GM18502 (cell line): ENCODE measurements around the gene HEATR5A.
A peak's percentile ranks its signal among the peaks of the same experiment; 100 is the strongest.
"Not testable (repeated sequence)": the region's sequence is repeated elsewhere in the genome, so short reads cannot be mapped to it uniquely, and the experiment has no call there.

Experiments
- ATAC-seq: cut with Tn5 transposase; IDR thresholded peaks from one replicate; pipeline ENCODE4 v1.9.1; 2021; ENCODE audit warnings: mild to moderate bottlenecking; ENCODE audit not compliant: unreplicated experiment, poor library complexity

HEATR5A gene

DNA sequence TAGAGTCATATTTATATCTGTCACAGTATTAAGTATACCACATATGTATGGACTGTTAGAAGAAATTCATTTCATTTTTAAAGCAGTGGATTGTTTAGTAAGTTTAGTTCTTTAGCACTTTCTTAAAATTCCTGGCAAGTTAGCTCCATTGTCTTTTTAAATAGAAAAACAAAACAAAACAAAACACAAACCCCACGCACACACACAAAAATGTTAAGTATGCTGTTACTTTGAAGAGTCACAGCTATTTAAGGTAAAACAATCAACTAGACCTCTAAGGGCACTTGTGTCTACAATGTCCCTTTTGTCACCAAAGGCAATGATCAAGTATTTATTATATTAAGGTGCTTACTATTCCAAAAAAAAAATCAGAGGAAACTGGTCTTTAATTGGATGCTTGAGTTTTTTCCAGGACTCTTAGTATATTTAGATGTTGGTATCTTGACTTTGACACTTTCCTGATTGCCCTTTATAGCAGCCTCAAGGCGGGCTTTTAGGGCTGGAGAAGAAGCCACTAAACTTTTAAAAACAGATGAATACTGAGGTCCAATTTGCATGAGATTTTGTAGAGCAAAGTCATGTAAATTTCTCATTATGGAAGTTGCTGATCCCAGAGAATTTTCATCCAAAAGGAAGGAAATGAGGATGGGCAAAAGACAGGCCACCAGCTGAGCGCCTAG lies 127.3 kb downstream of the HEATR5A start:
- no peak for ATAC-seq

DNA sequence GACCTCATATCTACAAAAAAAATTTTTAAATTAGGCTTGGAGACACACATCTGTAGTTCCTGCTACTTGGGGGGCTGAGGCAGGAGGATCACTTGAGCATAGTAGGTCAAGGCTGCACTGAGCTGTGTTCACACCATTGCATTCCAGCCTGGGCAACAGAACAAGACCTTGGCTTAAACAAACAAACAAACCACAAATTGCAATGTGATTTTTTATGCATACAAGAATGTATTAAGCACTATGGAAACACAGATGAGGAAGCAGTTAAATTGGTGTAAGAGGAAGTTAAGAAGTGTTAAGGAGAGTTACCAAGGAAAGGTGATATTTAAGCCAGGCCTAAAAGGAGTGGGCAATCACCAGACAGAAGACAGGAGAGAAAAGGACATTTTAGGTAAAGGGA lies 129.1 kb downstream of the HEATR5A start:
- no peak for ATAC-seq

DNA sequence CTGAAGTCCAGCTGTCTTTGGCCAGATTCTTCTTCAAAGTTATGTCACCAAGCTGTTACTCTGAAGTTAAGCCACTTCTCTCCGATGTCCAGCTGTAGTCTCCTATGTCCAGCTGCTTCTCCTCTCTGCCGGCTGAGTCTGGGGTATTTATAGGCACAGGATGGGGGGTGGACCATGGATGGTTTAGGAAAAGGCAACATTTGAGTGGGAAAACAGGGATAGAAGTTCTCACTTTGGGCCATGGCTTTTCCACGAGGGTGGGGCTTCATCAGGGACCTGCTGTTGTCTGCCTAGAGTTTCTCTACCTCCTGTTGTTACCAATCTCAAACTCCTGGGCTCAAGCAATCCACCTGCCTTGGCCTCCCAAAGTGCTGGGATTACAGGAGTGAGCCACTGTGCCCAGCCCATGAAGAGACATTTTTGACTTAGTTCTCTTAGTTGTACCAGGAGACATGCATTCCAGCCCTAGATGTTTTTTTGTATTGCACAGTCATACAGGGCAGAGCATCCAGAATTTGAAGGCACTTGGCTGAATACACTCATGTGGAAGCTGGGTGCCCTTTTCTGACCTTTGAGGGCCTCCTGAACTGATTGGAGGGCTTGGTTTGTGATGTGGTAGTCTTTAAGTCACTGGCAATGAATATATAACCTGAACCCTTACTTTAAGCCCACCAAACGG lies 132.9 kb downstream of the HEATR5A start:
- no peak for ATAC-seq

DNA sequence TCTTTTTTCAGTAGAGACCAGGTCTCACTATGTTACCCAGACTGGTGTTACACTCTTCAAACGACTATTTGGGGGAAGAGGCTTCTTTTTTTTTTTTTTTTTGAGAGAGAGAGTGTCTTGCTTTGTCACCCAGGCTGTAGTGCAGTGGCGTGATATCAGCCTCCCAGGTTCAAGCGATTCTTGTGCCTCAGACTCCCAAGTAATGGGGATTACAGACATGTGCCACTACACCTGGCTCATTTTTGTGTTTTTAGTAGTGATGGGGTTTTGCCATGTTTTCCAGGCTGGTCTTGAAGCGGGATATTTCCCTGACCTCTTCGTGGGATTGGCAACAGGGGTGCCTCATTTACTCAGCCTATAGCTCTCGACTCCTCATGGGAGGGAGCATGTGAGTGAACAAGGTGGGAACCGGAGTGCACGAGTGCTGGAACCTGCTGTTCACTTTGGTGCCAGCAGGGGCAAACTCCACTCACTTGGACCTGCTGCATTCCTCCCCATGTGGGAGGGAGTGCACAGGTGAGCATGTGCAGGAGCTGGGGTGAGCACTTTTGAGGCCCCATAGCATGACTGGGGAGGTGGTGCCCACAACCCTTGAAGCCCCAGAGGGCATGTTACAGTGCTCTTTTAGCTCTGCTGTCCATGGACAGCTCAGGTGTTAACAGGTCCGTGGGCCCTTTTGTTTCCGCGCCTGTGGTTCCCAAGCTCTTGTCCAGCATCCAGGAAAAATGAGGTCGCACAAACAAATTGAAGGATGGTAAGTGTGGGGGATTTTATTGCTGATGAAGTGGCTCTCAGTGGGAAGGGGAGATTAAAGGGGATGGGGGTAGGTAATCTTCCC lies 133.7 kb downstream of the HEATR5A start:
- ATAC-seq = no peak

DNA sequence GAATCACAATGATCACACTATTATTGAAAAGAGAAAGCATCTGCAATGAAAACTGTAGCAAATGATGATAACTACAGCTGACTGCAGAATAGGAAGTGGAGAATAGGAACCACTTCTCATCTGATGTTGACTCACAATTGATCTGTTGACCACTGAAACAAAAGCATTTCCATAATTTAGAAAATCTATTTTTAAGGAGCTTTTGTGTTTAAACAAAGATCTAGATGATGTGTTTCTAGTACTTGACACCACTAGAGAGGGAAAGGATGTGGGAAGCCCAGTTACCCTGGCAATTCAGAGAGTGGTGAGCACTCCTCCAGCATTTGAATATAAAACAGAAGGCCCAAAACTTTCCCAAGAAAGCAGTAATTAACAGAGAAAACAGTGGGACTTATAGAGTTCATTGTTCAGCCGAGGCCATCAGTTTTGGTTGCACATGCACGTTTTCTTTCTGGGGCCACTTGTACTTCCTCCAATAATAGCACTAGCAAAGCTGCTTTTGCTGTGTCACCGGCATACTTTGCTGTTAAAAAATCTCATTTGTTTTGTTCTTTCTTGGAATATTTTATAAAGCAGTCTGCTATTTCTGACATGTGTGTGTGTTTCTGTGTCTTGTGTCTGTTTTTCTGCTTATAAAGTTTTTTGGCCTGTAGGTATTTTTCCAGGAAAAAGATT lies 136.6 kb downstream of the HEATR5A start:
- ATAC-seq = peak; percentile 86

- ATAC-seq = peak; percentile 18
Measured at GRCh38 chr14:31283153-31283552, 137.2 kb downstream of the HEATR5A start.

DNA sequence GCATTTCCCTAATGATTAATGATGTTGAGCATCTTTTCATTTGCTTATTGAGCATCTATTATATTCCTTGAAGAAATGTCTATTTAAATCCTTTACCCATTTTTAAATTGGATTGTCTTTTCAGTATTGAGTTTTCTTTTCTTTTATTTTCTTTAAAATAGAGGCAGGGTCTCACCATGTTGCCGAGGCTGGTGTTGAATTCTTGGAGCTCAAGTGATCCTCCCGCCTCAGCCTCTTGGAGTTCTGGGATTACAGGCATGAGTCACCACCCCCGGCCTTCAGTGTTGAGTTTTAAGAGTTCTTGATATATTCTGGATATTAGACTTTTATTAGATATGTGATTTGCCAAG lies 139.5 kb downstream of the HEATR5A start:
- ATAC-seq = no peak

DNA sequence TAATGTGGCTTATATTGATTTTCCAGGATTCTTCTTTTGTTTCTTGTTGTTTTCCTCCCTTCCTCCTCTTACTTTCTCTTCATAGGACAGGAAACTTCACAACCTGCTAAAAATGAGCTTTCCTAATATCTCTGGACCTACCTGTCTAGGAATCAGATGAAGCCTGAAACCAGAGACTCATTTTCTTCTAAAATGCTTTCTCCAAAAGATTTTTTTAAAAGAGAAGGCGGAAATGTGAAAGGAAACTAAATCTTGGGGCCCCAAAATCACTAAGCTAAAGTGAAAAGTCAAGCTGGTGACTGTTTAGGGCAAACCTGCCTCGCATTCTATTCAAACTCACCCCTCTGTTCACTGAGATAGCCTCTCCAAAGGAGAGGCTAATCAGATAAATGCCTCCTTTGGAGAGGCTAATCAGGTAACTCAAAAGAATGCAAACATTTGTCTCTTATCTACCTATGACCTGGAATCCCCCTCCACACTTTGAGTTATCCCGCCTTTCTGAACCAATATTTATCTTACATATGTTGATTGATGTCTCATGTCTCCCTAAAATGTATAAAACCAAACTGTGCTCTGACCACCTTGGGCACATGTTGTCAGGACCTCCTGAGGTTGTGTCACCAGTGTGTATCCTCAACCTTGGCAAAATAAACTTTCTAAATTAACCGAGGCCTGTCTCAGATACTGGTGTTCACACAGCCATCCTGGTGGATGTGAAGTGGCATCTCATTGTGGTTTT lies 140.0 kb downstream of the HEATR5A start:
- no peak for ATAC-seq

DNA sequence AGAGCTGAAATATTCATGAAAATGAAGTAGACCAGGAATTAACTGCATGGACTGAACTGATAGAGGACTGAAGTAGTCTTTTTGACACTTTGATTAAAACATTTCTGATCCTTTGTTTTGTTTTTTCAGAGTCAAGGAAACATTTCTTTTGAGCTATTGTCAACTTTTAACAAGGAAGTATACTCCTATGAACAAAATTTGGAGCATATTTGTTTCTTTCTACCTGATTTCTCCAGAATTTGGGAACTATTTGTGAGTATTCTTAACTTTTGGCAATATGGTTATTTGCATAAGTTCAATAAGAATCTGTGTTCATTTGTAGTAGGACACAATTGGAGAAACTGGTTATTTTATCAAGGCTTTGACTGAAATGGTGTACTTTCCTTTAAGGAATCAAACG lies 141.5 kb downstream of the HEATR5A start:
- ATAC-seq = no peak

- ATAC-seq = no peak
Measured at GRCh38 chr14:31277085-31277484, 143.3 kb downstream of the HEATR5A start.

- ATAC-seq = not testable (repeated sequence)
Measured at GRCh38 chr14:31276417-31276816, 143.9 kb downstream of the HEATR5A start.

GRCh38 chr14:31275731-31276130 lies 144.6 kb downstream of the HEATR5A start:
- no peak for ATAC-seq

GRCh38 chr14:31271648-31272047 lies 148.7 kb downstream of the HEATR5A start:
- ATAC-seq = no peak

GRCh38 chr14:31270196-31270772 lies 150.1 kb downstream of the HEATR5A start:
- no peak for ATAC-seq

- ATAC-seq = no peak
Measured at GRCh38 chr14:31269634-31270195, 150.6 kb downstream of the HEATR5A start.

DNA sequence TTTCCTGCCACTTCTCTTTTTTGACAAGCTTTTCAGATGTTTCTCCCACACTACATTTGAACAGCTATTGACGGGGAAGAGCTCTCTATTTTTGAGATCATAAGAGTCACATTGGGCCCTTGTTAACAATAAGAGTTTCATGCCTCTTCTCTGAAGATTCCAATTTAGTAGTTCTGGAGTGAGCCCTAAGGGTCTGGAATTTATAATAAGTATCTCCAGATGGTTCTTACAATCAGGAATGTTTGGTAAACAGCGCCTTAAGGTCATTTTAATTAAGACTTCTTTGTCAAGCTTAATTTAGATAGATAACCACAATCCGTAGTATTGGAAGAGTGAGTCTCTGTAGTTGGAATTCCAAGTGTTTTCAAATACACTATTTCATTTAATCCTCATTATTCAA lies 152.1 kb downstream of the HEATR5A start:
- no peak for ATAC-seq

GRCh38 chr14:31266437-31267331 lies 153.7 kb downstream of the HEATR5A start:
- no peak for ATAC-seq

DNA sequence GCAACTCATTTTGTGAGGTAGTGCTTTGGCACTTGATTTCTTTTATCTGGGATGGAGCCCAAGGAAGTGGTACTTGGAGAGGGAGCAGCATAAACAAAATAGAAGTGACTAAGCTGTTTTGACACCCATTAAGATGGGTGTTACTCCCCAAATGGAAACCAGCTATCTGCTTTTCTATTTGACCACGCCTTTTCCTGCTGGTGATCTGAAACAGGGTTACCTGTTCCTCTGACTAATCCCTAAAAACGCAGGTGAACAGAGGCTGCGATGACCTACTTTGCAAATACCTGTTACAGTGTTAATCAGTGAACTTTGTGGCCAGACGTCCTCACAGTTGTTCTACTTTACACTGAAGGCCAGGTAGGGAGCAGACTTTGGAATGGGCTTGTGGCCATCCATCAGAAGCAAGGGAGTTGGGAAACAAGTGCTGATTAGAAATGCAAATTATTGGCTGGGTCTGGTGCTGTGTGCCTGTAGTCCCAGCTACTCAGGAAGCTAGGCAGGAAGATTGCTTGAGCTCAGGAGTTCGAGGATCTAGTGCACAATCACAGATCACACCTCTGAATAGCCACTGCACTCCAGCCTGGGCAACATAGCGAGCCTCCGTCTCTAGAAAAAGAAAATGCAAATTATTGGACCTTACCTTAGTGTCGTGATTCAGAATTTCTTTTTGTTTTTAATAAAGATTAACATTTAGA lies 154.5 kb downstream of the HEATR5A start:
- no peak for ATAC-seq
